Measurements from ENCODE around the gene FAM120A. TPM values are rescaled to one million over a fixed set of nuclear protein-coding genes. Genes with fewer than 3 reads are reported as not detected.

FAM120A gene
- 152 and 162 TPM in 2 replicates for total RNA-seq (2022)
- percentile 92 among the genes with signal in this experiment for Bru-seq, nascent RNA
- BruChase-seq, experiment 1, labeled RNA remaining after a 6-hour chase = percentile 89 among the genes with signal in this experiment
- percentile 87 among the genes with signal in this experiment for BruChase-seq, experiment 2, labeled RNA remaining after a 2-hour chase
- long read RNA-seq, full-length matches to known transcripts = 20 of 185 reads
- long read RNA-seq, partial matches to known transcripts = 138 of 185 reads
- long read RNA-seq, other reads (novel, unspliced or antisense) = 27 of 185 reads

GRCh38 chr9:93450945-93451815 is at the start of gene FAM120A:
FAM120A (plus strand) TSS chr9:93451685; CDS start chr9:93451916, 231 bp downstream.
- ChIA-PET CTCF (interaction anchor here (0.7 to 1.1 kb wide), 4 partner anchors 20 to 128 kb away, joined by 3 to 6 read pairs (median 4); no protein-coding TSS in a partner anchor), POLR2A (interaction anchor here (0.7 to 5.3 kb wide), 21 partner anchors 9 to 912 kb away, joined by 3 to 93 read pairs (median 3); partner anchors contain the start of genes CARD19 and NINJ1)
- DNase-seq (ENCODE audit: unreplicated experiment) = peak; percentile 79
- Mint-ChIP-seq H3K27ac (ENCODE audit: low read depth, unreplicated experiment) (peak within 1 kb of the TSS; percentile 93), H3K36me3 (ENCODE audit: insufficient read depth, unreplicated experiment) (peaks cover 55% of the 10 kb centered on the region), H3K4me1 (ENCODE audit: insufficient read depth, unreplicated experiment) (peaks cover 15% of the 10 kb centered on the region), H3K9me3 (ENCODE audit: unreplicated experiment) (no peaks in the 10 kb centered on the region), H3K27me3 (ENCODE audit: insufficient read depth, unreplicated experiment) (no peaks in the 10 kb centered on the region), H3K4me3 (ENCODE audit: unreplicated experiment) (peak within 1 kb of the TSS; percentile 86)
- TF ChIP-seq CTCF (IDR thresholded peaks at IDR 0.05; ENCODE audit: unreplicated experiment) = no peak
- intact Hi-C loops (cut with micrococcal nuclease) = loop anchor here (5.0 kb wide), 1 partner anchor 71 kb away; no protein-coding TSS in a partner anchor
- BruUV-seq (replicated peaks) = no TSS peak

- no TSS peak for BruUV-seq (replicated peaks)
- H3K4me3 Mint-ChIP-seq (ENCODE audit: unreplicated experiment) = no peak overlapping the region
- H3K36me3 Mint-ChIP-seq (ENCODE audit: insufficient read depth, unreplicated experiment) = no peaks in the 10 kb centered on the region
- peaks cover 45% of the 10 kb centered on the region for H3K27me3 Mint-ChIP-seq (ENCODE audit: insufficient read depth, unreplicated experiment)
- TF ChIP-seq CTCF (IDR thresholded peaks at IDR 0.05; ENCODE audit: unreplicated experiment) = no peak
- POLR2A ChIA-PET = no interaction called here
- intact Hi-C loops (cut with micrococcal nuclease) = no loop called here
- H3K9me3 Mint-ChIP-seq (ENCODE audit: unreplicated experiment) = no peaks in the 10 kb centered on the region
- H3K4me1 Mint-ChIP-seq (ENCODE audit: insufficient read depth, unreplicated experiment) = no peaks in the 10 kb centered on the region
- CTCF ChIA-PET = interaction anchor here (0.6 to 0.7 kb wide), 3 partner anchors 268 to 390 kb away, joined by 3 to 6 read pairs (median 5); no protein-coding TSS in a partner anchor
- no peak overlapping the region for H3K27ac Mint-ChIP-seq (ENCODE audit: low read depth, unreplicated experiment)
- DNase-seq (ENCODE audit: unreplicated experiment) = no peak
These were observed 45.1 kb upstream of the FAM120A start for GRCh38 chr9:93406371-93406770.

- H3K4me1 Mint-ChIP-seq (ENCODE audit: insufficient read depth, unreplicated experiment) = no peaks in the 10 kb centered on the region
- no peak overlapping the region for H3K4me3 Mint-ChIP-seq (ENCODE audit: unreplicated experiment)
- TF ChIP-seq CTCF (IDR thresholded peaks at IDR 0.05; ENCODE audit: unreplicated experiment) = no peak
- CTCF ChIA-PET = no interaction called here
- H3K36me3 Mint-ChIP-seq (ENCODE audit: insufficient read depth, unreplicated experiment) = no peaks in the 10 kb centered on the region
- DNase-seq (ENCODE audit: unreplicated experiment) = no peak
- no peak overlapping the region for H3K27ac Mint-ChIP-seq (ENCODE audit: low read depth, unreplicated experiment)
- intact Hi-C loops (cut with micrococcal nuclease) = no loop called here
- H3K9me3 Mint-ChIP-seq (ENCODE audit: unreplicated experiment) = peaks cover 7% of the 10 kb centered on the region
- BruUV-seq (replicated peaks) = no TSS peak
- H3K27me3 Mint-ChIP-seq (ENCODE audit: insufficient read depth, unreplicated experiment) = peaks cover 72% of the 10 kb centered on the region
- POLR2A ChIA-PET = no interaction called here
These were observed 38.0 kb upstream of the FAM120A start for GRCh38 chr9:93413530-93413929.

- intact Hi-C loops (cut with micrococcal nuclease) = no loop called here
- Mint-ChIP-seq H3K36me3 (ENCODE audit: insufficient read depth, unreplicated experiment) (no peaks in the 10 kb centered on the region), H3K4me3 (ENCODE audit: unreplicated experiment) (no peak overlapping the region), H3K27ac (ENCODE audit: low read depth, unreplicated experiment) (no peak overlapping the region), H3K4me1 (ENCODE audit: insufficient read depth, unreplicated experiment) (no peaks in the 10 kb centered on the region), H3K9me3 (ENCODE audit: unreplicated experiment) (peaks cover 15% of the 10 kb centered on the region), H3K27me3 (ENCODE audit: insufficient read depth, unreplicated experiment) (peaks cover 55% of the 10 kb centered on the region)
- ChIA-PET CTCF (interaction anchor here (0.6 kb wide), 1 partner anchor 272 kb away, joined by 4 read pairs; no protein-coding TSS in a partner anchor), POLR2A (no interaction called here)
- no peak for DNase-seq (ENCODE audit: unreplicated experiment)
- BruUV-seq (replicated peaks) = no TSS peak
- no peak for TF ChIP-seq CTCF (IDR thresholded peaks at IDR 0.05; ENCODE audit: unreplicated experiment)
These were observed 36.3 kb upstream of the FAM120A start for GRCh38 chr9:93415176-93415690.
